Measurements from ENCODE around the gene EZH1. TPM values are rescaled to one million over a fixed set of nuclear protein-coding genes. Genes with fewer than 3 reads are reported as not detected.

The EZH1 gene
- total RNA-seq, 1 experiment from 2014 or later, result 16.9 TPM

GRCh38 chr17:42674755-42675347, 70.0 kb downstream of the EZH1 start:
- no peaks in the 10 kb centered on the region for H3K27me3 Mint-ChIP-seq (ENCODE audit: insufficient read depth, unreplicated experiment)
- CTCF ChIA-PET, result interaction anchor here (0.8 to 1.3 kb wide), 2 partner anchors 56 to 96 kb away, joined by 3 to 4 read pairs; no protein-coding TSS in a partner anchor
- POLR2A ChIA-PET, result no interaction called here
- peak overlapping the region; percentile 89 for H3K4me3 Mint-ChIP-seq (ENCODE audit: unreplicated experiment)
- H3K36me3 ChIP-seq (ENCODE audit: control insufficient read depth, insufficient read depth, low read length), result peaks cover 2% of the 10 kb centered on the region
- peaks cover 48% of the 10 kb centered on the region for H3K36me3 Mint-ChIP-seq (ENCODE audit: insufficient read depth, unreplicated experiment)
- peak in 1 of 2 experiments; percentile 30 for DNase-seq
- no TSS peak for BruUV-seq (replicated peaks)
- peak overlapping the region; percentile 85 for H3K4me3 ChIP-seq (ENCODE audit: low read depth, low read length)
- H3K9me3 ChIP-seq, result no peaks in the 10 kb centered on the region
- peaks cover 18% of the 10 kb centered on the region for H3K4me1 ChIP-seq
- no peaks in the 10 kb centered on the region for H3K4me1 Mint-ChIP-seq (ENCODE audit: low read depth, unreplicated experiment)
- no peak for TF ChIP-seq CTCF (IDR thresholded peaks at IDR 0.05; ENCODE audit: insufficient read depth in 1 of 2, low read depth in 1 of 2, low read length in 1 of 2, severe bottlenecking in 1 of 2, unreplicated experiment in 1 of 2)
- intact Hi-C loops (cut with micrococcal nuclease; ENCODE audit: unreplicated experiment), result loop anchor here (5.0 kb wide), 1 partner anchor 87 kb away; the partner anchor contains the start of gene RAMP2
- H3K27me3 ChIP-seq (replicated peaks; ENCODE audit: control insufficient read depth, insufficient read depth, low read length), result no peaks in the 10 kb centered on the region
- peak overlapping the region; percentile 63 for H3K27ac Mint-ChIP-seq (ENCODE audit: unreplicated experiment)
- no peaks in the 10 kb centered on the region for H3K9me3 Mint-ChIP-seq (ENCODE audit: unreplicated experiment)

- TF ChIP-seq CTCF (IDR thresholded peaks at IDR 0.05; ENCODE audit: insufficient read depth in 1 of 2, low read depth in 1 of 2, low read length in 1 of 2, severe bottlenecking in 1 of 2, unreplicated experiment in 1 of 2), result peak; percentile 38 to 42
- peaks cover 2% of the 10 kb centered on the region for H3K36me3 ChIP-seq (ENCODE audit: control insufficient read depth, insufficient read depth, low read length)
- H3K27me3 ChIP-seq (replicated peaks; ENCODE audit: control insufficient read depth, insufficient read depth, low read length), result no peaks in the 10 kb centered on the region
- peaks cover 18% of the 10 kb centered on the region for H3K4me1 ChIP-seq
- no peaks in the 10 kb centered on the region for H3K4me1 Mint-ChIP-seq (ENCODE audit: low read depth, unreplicated experiment)
- H3K4me3 Mint-ChIP-seq (ENCODE audit: unreplicated experiment), result peak overlapping the region; percentile 89
- ChIA-PET CTCF (interaction anchor here (0.6 to 1.3 kb wide), 4 partner anchors 15 to 96 kb away, joined by 3 to 4 read pairs (median 3); partner anchors contain the start of gene TUBG2), POLR2A (no interaction called here)
- peak in 1 of 2 experiments; percentile 31 for DNase-seq
- H3K9me3 ChIP-seq, result no peaks in the 10 kb centered on the region
- no peaks in the 10 kb centered on the region for H3K27me3 Mint-ChIP-seq (ENCODE audit: insufficient read depth, unreplicated experiment)
- peak overlapping the region; percentile 63 for H3K27ac Mint-ChIP-seq (ENCODE audit: unreplicated experiment)
- H3K9me3 Mint-ChIP-seq (ENCODE audit: unreplicated experiment), result no peaks in the 10 kb centered on the region
- H3K36me3 Mint-ChIP-seq (ENCODE audit: insufficient read depth, unreplicated experiment), result peaks cover 50% of the 10 kb centered on the region
- BruUV-seq (replicated peaks), result no TSS peak
- no peak overlapping the region for H3K4me3 ChIP-seq (ENCODE audit: low read depth, low read length)
- intact Hi-C loops (cut with micrococcal nuclease; ENCODE audit: unreplicated experiment), result no loop called here
Measured at GRCh38 chr17:42673885-42674754, 70.7 kb downstream of the EZH1 start.

GRCh38 chr17:42673266-42673884, 71.5 kb downstream of the EZH1 start:
- H3K36me3 Mint-ChIP-seq (ENCODE audit: insufficient read depth, unreplicated experiment), result peaks cover 57% of the 10 kb centered on the region
- H3K4me3 Mint-ChIP-seq (ENCODE audit: unreplicated experiment), result no peak overlapping the region
- H3K27ac Mint-ChIP-seq (ENCODE audit: unreplicated experiment), result no peak overlapping the region
- POLR2A ChIA-PET, result no interaction called here
- peaks cover 2% of the 10 kb centered on the region for H3K36me3 ChIP-seq (ENCODE audit: control insufficient read depth, insufficient read depth, low read length)
- no peaks in the 10 kb centered on the region for H3K9me3 Mint-ChIP-seq (ENCODE audit: unreplicated experiment)
- BruUV-seq (replicated peaks), result no TSS peak
- no peaks in the 10 kb centered on the region for H3K4me1 Mint-ChIP-seq (ENCODE audit: low read depth, unreplicated experiment)
- H3K9me3 ChIP-seq, result no peaks in the 10 kb centered on the region
- intact Hi-C loops (cut with micrococcal nuclease; ENCODE audit: unreplicated experiment), result no loop called here
- no peak for TF ChIP-seq CTCF (IDR thresholded peaks at IDR 0.05; ENCODE audit: insufficient read depth in 1 of 2, low read depth in 1 of 2, low read length in 1 of 2, severe bottlenecking in 1 of 2, unreplicated experiment in 1 of 2)
- H3K27me3 ChIP-seq (replicated peaks; ENCODE audit: control insufficient read depth, insufficient read depth, low read length), result no peaks in the 10 kb centered on the region
- no peak overlapping the region for H3K4me3 ChIP-seq (ENCODE audit: low read depth, low read length)
- H3K4me1 ChIP-seq, result peaks cover 18% of the 10 kb centered on the region
- CTCF ChIA-PET, result interaction anchor here (0.6 to 0.9 kb wide), 3 partner anchors 14 to 69 kb away, joined by 3 read pairs; partner anchors contain the start of gene TUBG2
- no peaks in the 10 kb centered on the region for H3K27me3 Mint-ChIP-seq (ENCODE audit: insufficient read depth, unreplicated experiment)
- no peak for DNase-seq
